K562 (cell line): ENCODE data around the gene PRKCE.

Experiments
- CEBPB ChIP-seq: fragments of 450-650 bp; IDR thresholded peaks from 2 replicates; pipeline ENCODE4 v1.6.1; 2016; ENCODE audit warnings: missing genetic modification characterization, missing compliant biosample characterization
- CTCF ChIP-seq, 3 experiments: IDR thresholded peaks in 2 of 3; conservative IDR thresholded peaks in 1 of 3; 2 replicates each; pipeline ENCODE4 v1.5.1; 2011 to 2012; ENCODE audit warnings: low read length in 3 of 3, mild to moderate bottlenecking in 3 of 3, control low read depth in 2 of 3, improper control_type of control experiment in 1 of 3, inconsistent platforms in 1 of 3, low read depth in 1 of 3, mixed read lengths in 1 of 3, moderate library complexity in 1 of 3; ENCODE audit not compliant: insufficient read depth in 2 of 3
- E2F4 ChIP-seq: sonication (generic); formaldehyde crosslinking; IDR thresholded peaks from 2 replicates; pipeline ENCODE4 v1.8.0; 2022; ENCODE audit warnings: mild to moderate bottlenecking, low read depth, missing genetic modification reagents
- FOXJ3 ChIP-seq: sonication (generic); formaldehyde crosslinking; IDR thresholded peaks from 2 replicates; pipeline ENCODE4 v1.4.0; 2020; ENCODE audit warnings: mild to moderate bottlenecking, missing genetic modification reagents
- HINFP ChIP-seq: fragments of 450-650 bp; conservative IDR thresholded peaks from 2 replicates; pipeline ENCODE4 v1.6.1; 2016; ENCODE audit warnings: missing genetic modification characterization, low read depth, mild to moderate bottlenecking, control low read depth, missing compliant biosample characterization
- HIVEP1 ChIP-seq: fragments of 250-450 bp; sonication (Bioruptor Pico); IDR thresholded peaks from 2 replicates; pipeline ENCODE4 v1.4.0; 2020; ENCODE audit warnings: mild to moderate bottlenecking
- KDM5B ChIP-seq: fragments of 200-600 bp; sonication (generic); IDR thresholded peaks from 2 replicates; pipeline ENCODE4 v1.6.1; 2012; ENCODE audit warnings: low read depth, mild to moderate bottlenecking, moderate library complexity, low read length, control low read depth, inconsistent platforms; ENCODE audit not compliant: insufficient replicate concordance
- KLF13 ChIP-seq: fragments of 450-650 bp; IDR thresholded peaks from 2 replicates; pipeline ENCODE4 v1.6.1; 2016; ENCODE audit warnings: missing genetic modification characterization, low read depth, mild to moderate bottlenecking, missing compliant biosample characterization, moderate library complexity, borderline replicate concordance
- NRF1 ChIP-seq, 2 experiments: fragments of 450-650 bp; IDR thresholded peaks in 1 of 2; conservative IDR thresholded peaks in 1 of 2; 2 replicates each; pipeline ENCODE4 v1.6.1; 2014; ENCODE audit warnings: mild to moderate bottlenecking in 2 of 2
- SP2 ChIP-seq: IDR thresholded peaks from 2 replicates; pipeline ENCODE4 v1.6.1; 2011; ENCODE audit warnings: mild to moderate bottlenecking, low read depth, low read length, moderate library complexity; ENCODE audit not compliant: poor library complexity, severe bottlenecking; ENCODE audit errors: extremely low read depth
- TAF1 ChIP-seq: IDR thresholded peaks from 2 replicates; pipeline ENCODE4 v1.6.1; 2011; ENCODE audit warnings: mild to moderate bottlenecking, low read length, moderate library complexity; ENCODE audit not compliant: insufficient read depth, control insufficient read depth, severe bottlenecking; ENCODE audit errors: extremely low read depth
- YY1 ChIP-seq, 3 experiments: IDR thresholded peaks; 2 replicates each; pipeline ENCODE4 v1.6.1; 2011; ENCODE audit warnings: low read length in 2 of 3, mild to moderate bottlenecking in 2 of 3, moderate library complexity in 2 of 3, borderline replicate concordance in 1 of 3, control low read depth in 1 of 3, low read depth in 1 of 3; ENCODE audit not compliant: insufficient read depth in 3 of 3, insufficient replicate concordance in 2 of 3, control insufficient read depth in 1 of 3, insufficient read length in 1 of 3; ENCODE audit errors: extremely low read depth in 1 of 3
- ZNF655 ChIP-seq: fragments of 250-450 bp; sonication (Bioruptor Pico); IDR thresholded peaks from 2 replicates; pipeline ENCODE4 v1.5.0; 2021

GRCh38 chr2:45930396-45930792, 278.9 kb downstream of the PRKCE start:
- no peak for TF ChIP-seq FOXJ3 (CRISPR knock-in tag)
- no peak for TF ChIP-seq YY1 (IDR thresholded peaks at IDR 0.05; ENCODE audit: borderline replicate concordance in 1 of 3, control insufficient read depth in 1 of 3, extremely low read depth in 1 of 3, insufficient read depth in 3 of 3, insufficient read length in 1 of 3, insufficient replicate concordance in 2 of 3, low read depth in 1 of 3, low read length in 2 of 3)
- no peak for TF ChIP-seq HINFP (tag)
- TF ChIP-seq SP2: no peak
- no peak for TF ChIP-seq NRF1 (conservative IDR thresholded peaks at IDR 0.05 in 1 of 2, IDR thresholded peaks at IDR 0.05 in 1 of 2)
- no peak for TF ChIP-seq KDM5B
- TF ChIP-seq E2F4 (CRISPR knock-in tag): no peak
- no peak for TF ChIP-seq KLF13 (tag)
- no peak for TF ChIP-seq ZNF655
- TF ChIP-seq HIVEP1 (CRISPR knock-in tag): no peak
- TF ChIP-seq TAF1: no peak
- no peak for TF ChIP-seq CTCF (IDR thresholded peaks at IDR 0.05 in 2 of 3, conservative IDR thresholded peaks at IDR 0.05 in 1 of 3; ENCODE audit: insufficient read depth in 2 of 3, low read depth in 1 of 3, low read length in 3 of 3)
- TF ChIP-seq CEBPB: no peak
